Transverse colon (tissue), 4 donors: Measurements from ENCODE around the gene TTC9B. TPM values are rescaled to one million over a fixed set of nuclear protein-coding genes. Genes with fewer than 3 reads are reported as not detected.
"Not testable (repeated sequence)": the region's sequence is repeated elsewhere in the genome, so short reads cannot be mapped to it uniquely, and the experiment has no call there.

ENCODE experiments used
- DNase-seq: peaks from one replicate; pipeline ENCODE4 v3.0.0-alpha.2; 2019
- H3K27ac ChIP-seq, 4 donors: fragments of 200-600 bp; sonication (generic); 2 replicates each; pipeline ENCODE4 v1.5.1; 2016 to 2018; ENCODE audit warnings: inconsistent platforms in 4 of 4
- H3K27me3 ChIP-seq: fragments of 200-600 bp; sonication (generic); 2 replicates; pipeline ENCODE4 v1.5.1; 2017; ENCODE audit warnings: inconsistent platforms
- H3K36me3 ChIP-seq, 4 donors: fragments of 200-600 bp; sonication (generic); 2 replicates each; pipeline ENCODE4 v1.5.1; 2017 to 2019; ENCODE audit warnings: inconsistent platforms in 4 of 4
- H3K4me1 ChIP-seq, 4 donors: fragments of 200-600 bp; sonication (generic); 2 replicates each; pipeline ENCODE4 v1.5.1; 2017 to 2020; ENCODE audit warnings: inconsistent platforms in 4 of 4
- H3K4me3 ChIP-seq, 4 donors: fragments of 200-600 bp; sonication (generic); 1 replicate in 1 of 4; 2 replicates in 3 of 4; pipeline versions ENCODE4 v1.5.1 to v1.6.1; 2017 to 2019; ENCODE audit warnings: inconsistent platforms in 4 of 4
- H3K9me3 ChIP-seq, 2 donors: fragments of 200-600 bp; sonication (generic); 2 replicates each; pipeline ENCODE4 v1.5.1; 2017 to 2019; ENCODE audit warnings: inconsistent platforms in 2 of 2
- EP300 ChIP-seq: sonication (generic); formaldehyde crosslinking; IDR thresholded peaks from one replicate; pipeline ENCODE4 v1.6.1; 2017; ENCODE audit warnings: antibody characterized with exemption, low read depth
- POLR2A ChIP-seq: fragments of 450-650 bp; IDR thresholded peaks from one replicate; pipeline ENCODE4 v1.6.1; 2016; ENCODE audit warnings: antibody characterized with exemption, mild to moderate bottlenecking, moderate library complexity
- POLR2AphosphoS5 ChIP-seq, 3 donors: sonication (generic); formaldehyde crosslinking; IDR thresholded peaks; one replicate each; pipeline ENCODE4 v1.6.1; 2016; ENCODE audit warnings: antibody characterized with exemption in 3 of 3
- WGBS, 2 donors: methylation state at CpG; one replicate each; pipeline ENCODE4 v1.1.5; 2018; ENCODE audit warnings: low coverage in 1 of 2; 5-methylcytosine and 5-hydroxymethylcytosine counted together
- in situ Hi-C, 4 donors: fragments of 200-750 bp; cut with MboI; loops; one replicate each; pipeline versions ENCODE4 v1.15.0 to v1.15.1; 2017; ENCODE audit warnings: low sequenced_read_pairs in 3 of 4, low pct_ligation_motif_present in 1 of 4, low pct_unique_long_range_greater_than_20kb in 1 of 4
- intact Hi-C: fragments of 100-400 bp; cut with DNase I; formaldehyde crosslinking; loops from one replicate; pipeline ENCODE4 v1.15.1; 2023; ENCODE audit warnings: low total_unique reads
- total RNA-seq, 4 donors: library from RNA; depleted of rRNA; stranded (reverse); fragments of >200 nt; gene quantifications; one replicate each; pipeline ENCODE4 v1.1.0, GENCODE V29; 2016
- TF ChIP-seq, protein P1 (sequence below), 5 experiments: fragments of 200-600 bp in 3 of 5; fragments of 450-650 bp in 2 of 5; sonication (generic) in 3 of 5; IDR thresholded peaks; 1 replicate in 2 of 5; 2 replicates in 3 of 5; pipeline ENCODE4 v1.5.1; 2016 to 2017; ENCODE audit warnings: antibody characterized with exemption in 5 of 5, inconsistent platforms in 3 of 5, mild to moderate bottlenecking in 2 of 5, moderate library complexity in 1 of 5

The TTC9B gene
- total RNA-seq, 4 donors from 2014 or later, result not detected

DNA sequence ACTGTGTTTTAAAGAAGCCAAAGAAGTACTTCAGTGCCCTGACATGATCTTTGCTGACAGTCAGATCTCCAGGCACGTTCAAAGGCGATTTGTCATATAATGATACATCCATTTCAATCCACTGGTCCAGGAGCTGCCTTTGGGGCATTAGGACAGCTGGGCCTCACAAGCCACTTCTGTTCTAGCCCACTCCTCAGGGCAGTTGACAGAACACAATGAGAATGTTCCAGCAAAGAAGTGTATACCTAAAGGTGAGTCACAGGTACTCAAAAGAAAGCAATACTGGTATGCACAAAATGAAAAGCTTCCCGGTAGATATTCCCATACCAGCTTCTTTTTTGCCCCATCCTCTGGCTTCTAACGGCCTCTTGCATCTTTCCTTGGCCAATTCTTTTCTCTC lies 39.4 kb downstream of the TTC9B start:
- in situ Hi-C loops (no loop called here), intact Hi-C loops (no loop called here)
- 58 to 82% methylated on average over 2 to 4 of the region's 4 CpGs for WGBS, 2 donors
- DNase-seq, result no peak
- Histone ChIP-seq H3K27ac (no peak overlapping the region), H3K4me3 (no peak overlapping the region), H3K4me1 (no peaks in the 10 kb centered on the region), H3K27me3 (no peaks in the 10 kb centered on the region), H3K9me3 (no peaks in the 10 kb centered on the region), H3K36me3 (no peaks in the 10 kb centered on the region)
- TF ChIP-seq EP300 (no peak), POLR2A (no peak), POLR2AphosphoS5 (IDR thresholded peaks at IDR 0.05) (no peak)
- TF ChIP-seq, protein P1, sequence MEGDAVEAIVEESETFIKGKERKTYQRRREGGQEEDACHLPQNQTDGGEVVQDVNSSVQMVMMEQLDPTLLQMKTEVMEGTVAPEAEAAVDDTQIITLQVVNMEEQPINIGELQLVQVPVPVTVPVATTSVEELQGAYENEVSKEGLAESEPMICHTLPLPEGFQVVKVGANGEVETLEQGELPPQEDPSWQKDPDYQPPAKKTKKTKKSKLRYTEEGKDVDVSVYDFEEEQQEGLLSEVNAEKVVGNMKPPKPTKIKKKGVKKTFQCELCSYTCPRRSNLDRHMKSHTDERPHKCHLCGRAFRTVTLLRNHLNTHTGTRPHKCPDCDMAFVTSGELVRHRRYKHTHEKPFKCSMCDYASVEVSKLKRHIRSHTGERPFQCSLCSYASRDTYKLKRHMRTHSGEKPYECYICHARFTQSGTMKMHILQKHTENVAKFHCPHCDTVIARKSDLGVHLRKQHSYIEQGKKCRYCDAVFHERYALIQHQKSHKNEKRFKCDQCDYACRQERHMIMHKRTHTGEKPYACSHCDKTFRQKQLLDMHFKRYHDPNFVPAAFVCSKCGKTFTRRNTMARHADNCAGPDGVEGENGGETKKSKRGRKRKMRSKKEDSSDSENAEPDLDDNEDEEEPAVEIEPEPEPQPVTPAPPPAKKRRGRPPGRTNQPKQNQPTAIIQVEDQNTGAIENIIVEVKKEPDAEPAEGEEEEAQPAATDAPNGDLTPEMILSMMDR (IDR thresholded peaks at IDR 0.05), result no peak

DNA sequence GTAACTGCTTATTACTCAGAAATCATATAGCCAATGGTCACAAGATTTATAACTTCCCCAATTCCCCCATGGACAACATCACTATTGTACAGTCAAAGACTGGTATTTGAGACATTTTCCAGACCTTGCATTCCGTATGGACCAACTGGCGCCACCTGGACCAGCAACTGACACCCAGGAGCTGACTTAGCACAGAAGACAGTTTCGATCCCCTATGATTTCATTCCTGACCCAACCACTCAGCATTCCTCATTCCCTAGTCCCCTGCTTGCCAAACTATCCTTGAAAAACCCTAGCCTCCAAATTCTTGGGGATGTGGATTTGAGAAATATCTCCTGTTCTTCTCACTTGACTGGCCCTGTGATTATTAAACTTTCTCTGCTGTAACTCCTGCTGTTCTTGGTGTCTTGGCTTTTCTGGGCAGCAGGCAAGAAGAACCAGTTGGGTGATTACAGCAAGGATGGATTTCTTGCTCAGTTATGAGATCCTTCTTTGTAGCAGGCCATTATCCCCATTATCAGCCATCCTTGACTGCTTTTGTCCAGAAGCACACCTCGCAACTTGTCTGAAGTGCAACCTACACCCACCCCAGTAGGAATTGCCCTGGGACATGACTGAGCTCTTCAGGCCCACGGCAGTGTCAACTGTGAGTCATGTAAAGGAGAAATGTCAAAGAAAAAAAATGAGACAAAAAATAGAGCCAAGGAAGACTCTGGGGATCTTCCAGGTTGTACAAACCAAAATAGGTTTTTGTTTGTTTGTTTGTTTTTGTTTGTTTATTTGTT lies 40.7 kb downstream of the TTC9B start:
- WGBS, 2 donors, result 80 to 89% methylated on average over 3 to 5 of the region's 5 CpGs
- intact Hi-C loops, result no loop called here
- no peak for DNase-seq

DNA sequence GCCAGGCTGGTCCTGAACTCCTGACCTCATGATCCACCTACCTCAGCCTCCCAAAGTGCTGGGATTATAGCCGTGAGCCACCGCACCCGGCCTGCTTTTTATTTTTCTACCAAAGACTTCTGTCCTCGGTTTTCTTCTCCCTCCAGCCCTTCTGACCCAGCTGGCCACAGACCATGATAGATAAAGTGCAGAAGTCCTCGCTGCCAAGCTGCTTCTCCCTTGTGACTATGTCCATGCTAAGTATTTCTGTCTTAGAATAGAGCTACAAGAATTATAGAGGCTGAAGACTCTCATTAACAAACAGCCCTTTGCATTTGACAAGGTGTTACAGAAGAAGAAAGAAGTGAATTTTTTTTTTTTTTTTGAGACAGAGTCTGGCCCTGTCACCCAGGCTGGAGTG lies 42.4 kb downstream of the TTC9B start:
- TF ChIP-seq POLR2A (no peak), EP300 (no peak)
- in situ Hi-C loops (no loop called here), intact Hi-C loops (no loop called here)
- Histone ChIP-seq H3K9me3 (no peaks in the 10 kb centered on the region), H3K4me3 (no peak overlapping the region), H3K27ac (no peak overlapping the region), H3K36me3 (no peaks in the 10 kb centered on the region), H3K4me1 (no peaks in the 10 kb centered on the region), H3K27me3 (no peaks in the 10 kb centered on the region)
- no peak for DNase-seq
- WGBS, 2 donors, result 69 to 71% methylated on average over 5 of the region's 5 CpGs

More for the DNA sequence above, 40.7 kb downstream of the TTC9B start:
- in situ Hi-C loops, result no loop called here
- H3K27me3 ChIP-seq, result no peaks in the 10 kb centered on the region
- no peaks in the 10 kb centered on the region for H3K9me3 ChIP-seq
- no peaks in the 10 kb centered on the region for H3K36me3 ChIP-seq
- H3K4me3 ChIP-seq, result no peak overlapping the region
- H3K4me1 ChIP-seq, result no peaks in the 10 kb centered on the region
- TF ChIP-seq POLR2AphosphoS5 (IDR thresholded peaks at IDR 0.05) (no peak), EP300 (no peak), POLR2A (no peak)
- TF ChIP-seq, protein P1 (IDR thresholded peaks at IDR 0.05), result no peak
- no peak overlapping the region for H3K27ac ChIP-seq

DNA sequence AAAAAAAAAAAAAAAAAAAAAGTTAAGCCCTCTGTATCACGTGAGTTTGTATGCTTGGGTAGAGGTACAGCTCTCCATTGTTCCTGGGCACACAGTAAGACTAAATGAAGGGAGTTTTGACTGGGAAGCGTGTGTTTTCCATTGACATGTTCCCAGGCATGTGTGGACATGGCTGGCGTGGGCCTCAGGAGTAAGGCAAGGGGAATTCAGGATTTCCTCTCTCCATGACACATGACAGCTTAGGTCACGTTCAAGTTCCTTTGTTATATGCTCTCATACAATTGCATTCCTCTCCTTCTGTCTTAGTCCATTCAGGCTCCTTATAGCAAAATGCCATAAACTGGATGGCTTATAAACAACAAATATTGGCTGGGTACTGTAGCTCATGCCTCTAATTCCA lies 44.1 kb downstream of the TTC9B start:
- Histone ChIP-seq H3K9me3 (no peaks in the 10 kb centered on the region), H3K36me3 (no peaks in the 10 kb centered on the region), H3K27ac (no peak overlapping the region), H3K27me3 (no peaks in the 10 kb centered on the region), H3K4me1 (no peaks in the 10 kb centered on the region), H3K4me3 (no peak overlapping the region)
- DNase-seq, result no peak
- TF ChIP-seq POLR2A (no peak), POLR2AphosphoS5 (IDR thresholded peaks at IDR 0.05) (no peak), EP300 (no peak)
- TF ChIP-seq, protein P1 (IDR thresholded peaks at IDR 0.05), result no peak
- WGBS, 2 donors, result 73 to 81% methylated on average over 4 of the region's 4 CpGs
- intact Hi-C loops (no loop called here), in situ Hi-C loops (no loop called here)

DNA sequence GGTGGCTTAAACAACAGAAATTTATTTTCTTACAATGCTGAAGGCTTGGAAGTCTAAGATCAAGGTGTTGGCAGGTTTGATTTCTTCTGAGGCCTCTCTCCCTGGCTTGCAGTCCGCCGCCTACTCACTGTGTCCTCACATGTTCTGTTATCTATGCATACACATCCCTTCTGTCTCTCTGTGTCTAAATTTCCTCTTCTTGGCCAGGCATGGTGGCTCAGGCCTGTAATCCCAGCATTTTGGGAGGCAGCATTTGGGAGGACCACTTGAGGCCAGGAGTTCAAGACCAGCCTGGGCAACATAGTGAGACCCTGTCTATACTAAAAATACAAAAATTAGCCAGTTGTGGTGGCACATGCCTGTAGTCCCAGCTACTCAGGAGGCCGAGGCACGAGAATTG lies 46.9 kb downstream of the TTC9B start:
- H3K4me3 ChIP-seq, H3K27me3 ChIP-seq, in situ Hi-C loops, H3K9me3 ChIP-seq, H3K27ac ChIP-seq, H3K36me3 ChIP-seq, H3K4me1 ChIP-seq, intact Hi-C loops, DNase-seq: not testable (repeated sequence)
- WGBS, 2 donors, result 84 to 100% methylated on average over 2 to 4 of the region's 4 CpGs

DNA sequence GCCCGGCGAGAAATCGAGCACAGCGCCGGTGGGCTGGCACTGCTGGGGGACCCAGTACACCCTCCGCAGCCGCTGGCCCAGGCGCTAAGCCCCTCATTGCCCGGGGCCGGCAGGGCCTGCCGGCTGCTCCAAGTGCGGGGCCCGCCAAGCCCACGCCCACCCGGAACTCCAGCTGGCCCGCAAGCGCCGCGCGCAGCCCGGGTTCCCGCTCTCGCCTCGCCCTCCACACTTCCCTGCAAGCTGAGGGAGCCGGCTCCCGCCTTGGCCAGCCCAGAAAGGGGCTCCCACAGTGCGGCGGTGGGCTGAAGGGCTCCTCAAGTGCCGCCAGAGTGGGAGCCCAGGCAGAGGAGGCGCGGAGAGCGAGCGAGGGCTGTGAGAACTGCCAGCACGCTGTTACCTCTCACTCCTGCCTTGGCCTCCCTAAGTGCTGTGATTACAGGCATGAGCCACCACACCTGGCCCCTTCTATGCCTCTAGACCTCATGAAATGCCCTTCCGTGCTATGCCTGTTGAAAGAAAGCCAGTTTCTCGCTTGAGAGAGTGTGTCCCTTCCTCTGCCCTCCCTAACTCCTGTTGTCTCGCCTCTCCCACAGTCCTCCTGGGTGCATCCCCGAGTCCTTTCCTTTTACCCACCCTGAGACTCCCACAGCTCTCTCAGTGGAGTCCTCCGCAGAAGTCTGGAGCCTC lies 47.7 kb downstream of the TTC9B start:
- H3K27me3 ChIP-seq, H3K4me1 ChIP-seq, intact Hi-C loops, H3K9me3 ChIP-seq, in situ Hi-C loops, H3K36me3 ChIP-seq, DNase-seq, H3K4me3 ChIP-seq, H3K27ac ChIP-seq: not testable (repeated sequence)
- WGBS, 2 donors, result 58 to 91% methylated on average over 2 to 23 of the region's 39 CpGs

DNA sequence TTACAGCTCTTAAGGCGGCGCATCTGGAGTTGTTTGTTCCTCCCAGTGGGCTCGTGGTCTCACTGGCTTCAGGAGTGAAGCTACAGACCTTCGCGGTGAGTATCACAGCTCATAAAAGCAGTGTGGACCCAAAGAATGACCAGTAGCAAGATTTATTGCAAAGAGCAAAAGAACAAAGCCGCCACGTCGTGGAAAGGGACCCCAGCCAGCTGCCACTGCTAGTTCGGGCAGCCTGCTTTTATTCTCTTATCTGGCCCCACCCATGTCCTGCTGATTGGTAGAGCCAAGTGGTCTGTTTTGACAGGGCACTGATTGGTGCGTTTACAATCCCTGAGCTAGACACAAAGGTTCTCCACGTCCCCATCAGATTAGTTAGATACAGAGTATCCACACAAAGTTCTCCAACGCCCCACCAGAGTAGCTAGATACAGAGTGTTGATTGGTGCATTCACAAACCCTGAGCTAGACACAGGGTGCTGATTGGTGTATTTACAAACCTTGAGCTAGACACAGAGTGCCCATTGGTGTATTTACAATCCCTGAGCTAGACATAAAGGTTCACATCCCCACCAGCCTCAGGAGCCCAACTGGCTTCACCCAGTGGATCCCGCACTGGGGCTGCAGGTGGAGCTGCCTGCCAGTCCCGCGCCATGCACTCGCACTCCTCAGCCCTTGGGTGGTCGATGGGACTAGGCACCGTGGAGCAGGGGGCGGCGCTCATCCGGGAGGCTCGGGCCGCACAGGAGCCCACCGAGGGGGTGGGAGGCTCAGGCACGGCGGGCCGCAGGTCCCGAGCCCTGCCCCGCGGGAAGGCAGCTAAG lies 48.5 kb downstream of the TTC9B start:
- in situ Hi-C loops, intact Hi-C loops: not testable (repeated sequence)

More for the DNA sequence above, 48.5 kb downstream of the TTC9B start:
- H3K36me3 ChIP-seq, H3K4me3 ChIP-seq, DNase-seq, H3K27ac ChIP-seq, H3K9me3 ChIP-seq, H3K27me3 ChIP-seq, H3K4me1 ChIP-seq: not testable (repeated sequence)
- 81 to 93% methylated on average over 3 to 30 of the region's 30 CpGs for WGBS, 2 donors
